MCF 10A (cell line): Measurements from ENCODE around the gene PSMA5. TPM values are rescaled to one million over a fixed set of nuclear protein-coding genes. Genes with fewer than 3 reads are reported as not detected.
A peak's percentile ranks its signal among the peaks of the same experiment; 100 is the strongest.
"Not testable (repeated sequence)": the region's sequence is repeated elsewhere in the genome, so short reads cannot be mapped to it uniquely, and the experiment has no call there.

Source experiments
- Bru-seq: library from RNA; stranded (reverse); fragments of 400-500 nt; gene quantifications from one replicate; lab custom pipeline; 2021; lab: Mats Ljungman, UMichigan
- BruChase-seq, 2 experiments: library from RNA; stranded (reverse); fragments of 400-500 nt; gene quantifications; one replicate each; lab custom pipeline; 2021; lab: Mats Ljungman, UMichigan
- BruUV-seq: library from RNA; stranded (reverse); fragments of 400-500 nt; replicated peaks from 2 replicates; lab custom pipeline; 2021; lab: Mats Ljungman, UMichigan
- CTCF ChIA-PET: fragments of 300-600 bp; sonication (Branson Sonifier 250); formaldehyde crosslinking; extraction: SDS; loops from one replicate; lab custom pipeline; 2021; ENCODE audit warnings: antibody characterized with exemption, inconsistent platforms; lab: Yijun Ruan, JAX
- POLR2A ChIA-PET: fragments of 300-600, 350-650 bp; sonication (Branson Sonifier 250); formaldehyde crosslinking; extraction: SDS; loops from one replicate; lab custom pipeline; 2020; ENCODE audit warnings: antibody characterized with exemption, inconsistent platforms; lab: Yijun Ruan, JAX
- DNase-seq: peaks from one replicate; pipeline ENCODE4 v3.0.0-alpha.2; 2018; ENCODE audit not compliant: unreplicated experiment
- H3K27ac Mint-ChIP-seq: one replicate; pipeline ENCODE4 v1.8.0; 2022; ENCODE audit warnings: mild to moderate bottlenecking, low read depth, mixed read lengths; ENCODE audit not compliant: unreplicated experiment
- H3K27me3 Mint-ChIP-seq: one replicate; pipeline ENCODE4 v1.8.0; 2022; ENCODE audit warnings: mixed read lengths; ENCODE audit not compliant: insufficient read depth, unreplicated experiment
- H3K36me3 Mint-ChIP-seq: one replicate; pipeline ENCODE4 v1.8.0; 2022; ENCODE audit warnings: mild to moderate bottlenecking, moderate library complexity, mixed read lengths; ENCODE audit not compliant: insufficient read depth, unreplicated experiment
- H3K4me1 Mint-ChIP-seq: one replicate; pipeline ENCODE4 v1.8.0; 2022; ENCODE audit warnings: mixed read lengths; ENCODE audit not compliant: insufficient read depth, unreplicated experiment
- H3K4me3 Mint-ChIP-seq: one replicate; pipeline ENCODE4 v1.8.0; 2022; ENCODE audit warnings: mild to moderate bottlenecking, moderate library complexity, mixed read lengths; ENCODE audit not compliant: unreplicated experiment
- H3K9me3 Mint-ChIP-seq: one replicate; pipeline ENCODE4 v1.8.0; 2022; ENCODE audit warnings: mixed read lengths; ENCODE audit not compliant: unreplicated experiment
- intact Hi-C: fragments of 100-400 bp; cut with micrococcal nuclease; formaldehyde crosslinking; loops from 2 replicates; pipeline ENCODE4 v1.14.1; 2022
- long read RNA-seq: library from polyadenylated mRNA; stranded (forward); transcript quantifications from one replicate; pipeline ENCODE4 v2.0.0, GENCODE V29; 2022
- total RNA-seq: library from RNA; stranded (reverse); gene quantifications from 2 replicates; pipeline ENCODE4 v1.2.3, GENCODE V29; 2022
- TF ChIP-seq, protein P1 (sequence below): fragments of 200-600 bp; IDR thresholded peaks from one replicate; pipeline ENCODE4 v1.8.0; 2022; ENCODE audit warnings: antibody characterized with exemption, mild to moderate bottlenecking; ENCODE audit not compliant: unreplicated experiment

PSMA5 gene
- total RNA-seq: 109 and 113 TPM in 2 replicates
- percentile 93 among the genes with signal in this experiment for Bru-seq, nascent RNA
- BruChase-seq, experiment 1, labeled RNA remaining after a 6-hour chase: percentile 91 among the genes with signal in this experiment
- percentile 92 among the genes with signal in this experiment for BruChase-seq, experiment 2, labeled RNA remaining after a 2-hour chase
- long read RNA-seq, transcript PSMA5-201 (9 exons, 3,729 nt): major isoform, 222 of 266 reads
- long read RNA-seq, partial matches to known transcripts: 6 of 266 reads
- long read RNA-seq, other reads (novel, unspliced or antisense): 37 of 266 reads

GRCh38 chr1:109426281-109427170, at the start of gene PSMA5:
Gene PSMA5 (minus strand): TSS chr1:109426448. CDS start chr1:109426330, 118 bp downstream.
- H3K27ac Mint-ChIP-seq: peak within 1 kb of the TSS; percentile 90
- peak within 1 kb of the TSS; percentile 95 for H3K4me3 Mint-ChIP-seq
- intact Hi-C loops: loop anchor here (1.0 to 10.0 kb wide), 3 partner anchors 66 to 222 kb away; partner anchors contain the start of gene CYB561D1
- TF ChIP-seq, protein P1, sequence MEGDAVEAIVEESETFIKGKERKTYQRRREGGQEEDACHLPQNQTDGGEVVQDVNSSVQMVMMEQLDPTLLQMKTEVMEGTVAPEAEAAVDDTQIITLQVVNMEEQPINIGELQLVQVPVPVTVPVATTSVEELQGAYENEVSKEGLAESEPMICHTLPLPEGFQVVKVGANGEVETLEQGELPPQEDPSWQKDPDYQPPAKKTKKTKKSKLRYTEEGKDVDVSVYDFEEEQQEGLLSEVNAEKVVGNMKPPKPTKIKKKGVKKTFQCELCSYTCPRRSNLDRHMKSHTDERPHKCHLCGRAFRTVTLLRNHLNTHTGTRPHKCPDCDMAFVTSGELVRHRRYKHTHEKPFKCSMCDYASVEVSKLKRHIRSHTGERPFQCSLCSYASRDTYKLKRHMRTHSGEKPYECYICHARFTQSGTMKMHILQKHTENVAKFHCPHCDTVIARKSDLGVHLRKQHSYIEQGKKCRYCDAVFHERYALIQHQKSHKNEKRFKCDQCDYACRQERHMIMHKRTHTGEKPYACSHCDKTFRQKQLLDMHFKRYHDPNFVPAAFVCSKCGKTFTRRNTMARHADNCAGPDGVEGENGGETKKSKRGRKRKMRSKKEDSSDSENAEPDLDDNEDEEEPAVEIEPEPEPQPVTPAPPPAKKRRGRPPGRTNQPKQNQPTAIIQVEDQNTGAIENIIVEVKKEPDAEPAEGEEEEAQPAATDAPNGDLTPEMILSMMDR: no peak
- DNase-seq: peak; percentile 100
- BruUV-seq: TSS peak; percentile 68
- no peaks in the 10 kb centered on the region for H3K27me3 Mint-ChIP-seq
- H3K4me1 Mint-ChIP-seq: peaks cover 24% of the 10 kb centered on the region
- POLR2A ChIA-PET: interaction anchor here (0.6 to 3.4 kb wide), 31 partner anchors 9 to 586 kb away, joined by 3 to 17 read pairs (median 5); partner anchors contain the start of genes ATXN7L2, CYB561D1, GNAI3 and PSRC1
- CTCF ChIA-PET: interaction anchor here (1.0 to 4.2 kb wide), 4 partner anchors 12 to 219 kb away, joined by 3 to 30 read pairs (median 4); no protein-coding TSS in a partner anchor
- H3K36me3 Mint-ChIP-seq: peaks cover 14% of the 10 kb centered on the region
- H3K9me3 Mint-ChIP-seq: no peaks in the 10 kb centered on the region

GRCh38 chr1:109475261-109475660, 49.0 kb upstream of the PSMA5 start:
- Mint-ChIP-seq H3K36me3 (no peaks in the 10 kb centered on the region), H3K4me3 (no peak overlapping the region), H3K4me1 (peaks cover 4% of the 10 kb centered on the region), H3K9me3 (no peaks in the 10 kb centered on the region), H3K27ac (no peak overlapping the region), H3K27me3 (peaks cover 80% of the 10 kb centered on the region)
- BruUV-seq: no TSS peak
- ChIA-PET CTCF (interaction anchor here (1.4 kb wide), 2 partner anchors 15 to 18 kb away, joined by 5 read pairs; partner anchors contain the start of gene CYB561D1), POLR2A (interaction anchor here (0.7 to 1.0 kb wide), 2 partner anchors 9 to 14 kb away, joined by 3 to 5 read pairs; partner anchors contain the start of gene ATXN7L2)
- DNase-seq: no peak
- TF ChIP-seq, protein P1: no peak
- intact Hi-C loops: no loop called here

DNA sequence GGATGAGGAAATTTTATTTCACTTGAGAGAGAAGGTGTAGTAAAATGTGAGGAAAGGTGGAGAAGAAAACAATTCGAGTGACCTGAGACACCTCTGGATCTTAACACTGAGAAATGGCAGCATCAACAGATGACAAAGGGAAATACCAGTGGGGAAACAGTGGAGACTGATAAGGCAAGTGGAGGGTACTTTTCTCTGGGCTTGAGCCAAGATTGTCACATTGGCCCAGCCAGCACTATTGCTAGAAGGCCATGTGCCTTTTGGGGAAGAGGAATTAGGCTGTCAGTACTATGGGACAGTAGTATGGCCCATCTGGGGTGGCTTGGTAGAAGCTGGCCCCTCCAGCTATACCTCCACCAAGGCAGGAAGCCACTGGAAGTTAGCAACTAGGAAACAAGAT, 48.4 kb upstream of the PSMA5 start:
- POLR2A ChIA-PET: interaction anchor here (0.7 kb wide), 1 partner anchor 9 kb away, joined by 3 read pairs; the partner anchor contains the start of gene ATXN7L2
- Mint-ChIP-seq H3K4me3 (no peak overlapping the region), H3K9me3 (no peaks in the 10 kb centered on the region), H3K36me3 (no peaks in the 10 kb centered on the region), H3K27me3 (peaks cover 80% of the 10 kb centered on the region), H3K27ac (no peak overlapping the region), H3K4me1 (peaks cover 4% of the 10 kb centered on the region)
- TF ChIP-seq, protein P1: no peak
- CTCF ChIA-PET: interaction anchor here (0.6 to 1.4 kb wide), 2 partner anchors 16 to 136 kb away, joined by 3 to 5 read pairs; no protein-coding TSS in a partner anchor
- no peak for DNase-seq
- intact Hi-C loops: no loop called here
- no TSS peak for BruUV-seq

DNA sequence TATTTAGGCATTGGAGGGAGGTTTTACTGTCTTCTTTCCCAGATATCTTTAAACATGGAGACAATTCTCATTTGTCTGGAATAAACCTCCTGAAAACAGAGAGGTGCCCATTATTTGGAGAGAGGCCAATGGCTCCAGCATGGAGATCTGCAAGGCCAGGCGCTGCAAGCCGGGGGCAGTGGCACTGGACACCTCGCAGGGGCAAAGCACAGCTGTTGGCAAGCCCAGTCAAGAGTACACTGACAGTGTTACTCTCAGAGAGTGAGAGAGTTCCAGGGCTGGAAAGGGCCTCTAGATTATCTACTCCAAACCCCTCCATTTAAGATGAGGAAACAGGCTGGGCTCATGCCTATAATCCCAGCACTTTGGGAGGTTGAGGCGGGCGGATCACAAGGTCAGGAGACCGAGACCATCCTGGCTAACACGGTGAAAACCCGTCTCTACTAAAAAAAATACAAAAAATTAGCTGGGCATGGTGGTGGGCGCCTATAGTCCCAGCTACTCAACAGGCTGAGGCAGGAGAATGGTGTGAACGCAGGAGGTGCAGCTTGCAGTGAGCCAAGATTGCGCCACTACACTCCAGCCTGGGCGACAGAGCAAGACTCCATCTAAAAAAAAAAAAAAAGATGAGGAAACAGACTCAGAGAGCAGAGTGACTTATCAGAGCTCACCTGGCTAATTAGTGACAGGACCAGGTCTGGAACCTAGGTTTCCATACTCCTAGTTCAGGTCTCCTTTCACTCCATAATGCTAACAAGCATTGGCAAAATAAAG, 47.2 kb upstream of the PSMA5 start:
- not testable (repeated sequence) for DNase-seq

More for the DNA sequence above, 47.2 kb upstream of the PSMA5 start:
- H3K27ac Mint-ChIP-seq, H3K4me3 Mint-ChIP-seq, POLR2A ChIA-PET, H3K9me3 Mint-ChIP-seq, BruUV-seq, H3K36me3 Mint-ChIP-seq, H3K4me1 Mint-ChIP-seq, intact Hi-C loops: not testable (repeated sequence)
- CTCF ChIA-PET: interaction anchor here (0.8 to 3.1 kb wide), 3 partner anchors 10 to 59 kb away, joined by 4 to 15 read pairs (median 7); no protein-coding TSS in a partner anchor
- H3K27me3 Mint-ChIP-seq: peaks cover 82% of the 10 kb centered on the region
